AG04449 (cell line): Measurements from ENCODE around the gene SIRT7.

Experiments used
- CTCF ChIA-PET: fragments of 350-600 bp; formaldehyde crosslinking; extraction: SDS; loops from one replicate; lab custom pipeline; 2021; ENCODE audit warnings: antibody characterized with exemption; lab: Yijun Ruan, JAX
- POLR2A ChIA-PET: fragments of 400-600, 350-600 bp; formaldehyde crosslinking; extraction: SDS; loops from one replicate; lab custom pipeline; 2020; ENCODE audit warnings: antibody characterized with exemption, inconsistent platforms; lab: Yijun Ruan, JAX
- DNase-seq: peaks from one replicate; pipeline ENCODE4 v3.0.0-alpha.2; 2010; ENCODE audit warnings: low read depth, low spot score
- H3K4me3 ChIP-seq: 2 replicates; pipeline ENCODE4 v1.5.1; 2011; ENCODE audit warnings: low read depth, mild to moderate bottlenecking, control low read depth, low read length
- CTCF ChIP-seq: IDR thresholded peaks from one replicate; pipeline ENCODE4 v1.5.1; 2011; ENCODE audit warnings: mild to moderate bottlenecking, moderate library complexity, low read length, control low read depth, inconsistent platforms; ENCODE audit not compliant: insufficient read depth; ENCODE audit errors: missing control alignments

The SIRT7 gene

GRCh38 chr17:81948635-81949378, 30.8 kb upstream of the SIRT7 start:
- H3K4me3 ChIP-seq = no peak overlapping the region
- ChIA-PET POLR2A (no interaction called here), CTCF (interaction anchor here (1.2 to 2.2 kb wide), 3 partner anchors 11 to 81 kb away, joined by 4 to 13 read pairs (median 4); partner anchors contain the start of gene NOTUM)
- no peak for DNase-seq
- TF ChIP-seq CTCF = no peak

- ChIA-PET POLR2A (no interaction called here), CTCF (interaction anchor here (2.2 kb wide), 1 partner anchor 13 kb away, joined by 13 read pairs; the partner anchor contains the start of gene NOTUM)
- no peak for TF ChIP-seq CTCF
- no peak for DNase-seq
- H3K4me3 ChIP-seq = no peak within 1 kb of the TSS
These were observed 29.2 kb upstream of the SIRT7 start, which contains the start of gene MYADML2 for GRCh38 chr17:81947189-81947588. TSS of gene MYADML2 (minus strand) at chr17:81947233. CDS start at chr17:81941741, 5,492 bp downstream.

GRCh38 chr17:81944858-81945257, 26.9 kb upstream of the SIRT7 start:
- CTCF ChIA-PET = interaction anchor here (0.8 to 2.6 kb wide), 6 partner anchors 10 to 76 kb away, joined by 3 to 10 read pairs (median 3); partner anchors contain the start of gene NOTUM
- POLR2A ChIA-PET = no interaction called here
- DNase-seq = no peak
- no peak for TF ChIP-seq CTCF
- no peak overlapping the region for H3K4me3 ChIP-seq

- POLR2A ChIA-PET = no interaction called here
- CTCF ChIA-PET = no interaction called here
- H3K4me3 ChIP-seq = no peak overlapping the region
- DNase-seq = no peak
- no peak for TF ChIP-seq CTCF
These were observed 24.2 kb upstream of the SIRT7 start for GRCh38 chr17:81942167-81942553.

- ChIA-PET CTCF (interaction anchor here (1.9 kb wide), 1 partner anchor 18 kb away, joined by 11 read pairs; no protein-coding TSS in a partner anchor), POLR2A (no interaction called here)
- H3K4me3 ChIP-seq = no peak overlapping the region
- TF ChIP-seq CTCF = no peak
- DNase-seq = no peak
These were observed 23.6 kb upstream of the SIRT7 start for GRCh38 chr17:81941484-81942166.
